Loucy (cell line): ENCODE data around the gene ANGPT4.

Source experiments
- EZH2phosphoT487 ChIP-seq: fragments of 200-600 bp; IDR thresholded peaks from 2 replicates; pipeline ENCODE4 v1.6.1; 2018; ENCODE audit warnings: antibody characterized with exemption, mild to moderate bottlenecking, moderate library complexity, borderline replicate concordance
- TF ChIP-seq, protein P1 (sequence below): fragments of 200-600 bp; sonication (generic); conservative IDR thresholded peaks from 2 replicates; pipeline ENCODE4 v1.5.1; 2014; ENCODE audit warnings: mild to moderate bottlenecking, antibody characterized with exemption, low read length

DNA sequence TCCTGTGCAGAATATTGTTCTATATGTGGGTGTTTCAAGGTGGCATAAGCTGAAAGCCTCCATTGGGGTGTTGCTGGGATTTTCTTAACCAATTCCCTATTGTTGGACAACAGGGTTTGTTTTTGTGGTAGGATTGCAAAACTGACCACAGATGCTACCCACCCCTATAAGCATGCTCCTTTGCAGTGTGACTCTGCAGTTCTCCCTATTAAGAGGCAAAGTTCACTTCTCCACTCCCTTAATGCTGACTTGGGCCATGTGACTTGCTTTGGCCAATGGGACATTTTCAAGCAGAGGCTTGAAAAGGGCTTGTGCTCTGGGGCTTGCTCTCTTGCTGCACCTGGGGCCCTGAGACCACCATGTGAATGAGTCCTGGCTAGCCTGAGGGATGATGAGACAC is 8.5 kb upstream of the ANGPT4 start:
- TF ChIP-seq, protein P1, sequence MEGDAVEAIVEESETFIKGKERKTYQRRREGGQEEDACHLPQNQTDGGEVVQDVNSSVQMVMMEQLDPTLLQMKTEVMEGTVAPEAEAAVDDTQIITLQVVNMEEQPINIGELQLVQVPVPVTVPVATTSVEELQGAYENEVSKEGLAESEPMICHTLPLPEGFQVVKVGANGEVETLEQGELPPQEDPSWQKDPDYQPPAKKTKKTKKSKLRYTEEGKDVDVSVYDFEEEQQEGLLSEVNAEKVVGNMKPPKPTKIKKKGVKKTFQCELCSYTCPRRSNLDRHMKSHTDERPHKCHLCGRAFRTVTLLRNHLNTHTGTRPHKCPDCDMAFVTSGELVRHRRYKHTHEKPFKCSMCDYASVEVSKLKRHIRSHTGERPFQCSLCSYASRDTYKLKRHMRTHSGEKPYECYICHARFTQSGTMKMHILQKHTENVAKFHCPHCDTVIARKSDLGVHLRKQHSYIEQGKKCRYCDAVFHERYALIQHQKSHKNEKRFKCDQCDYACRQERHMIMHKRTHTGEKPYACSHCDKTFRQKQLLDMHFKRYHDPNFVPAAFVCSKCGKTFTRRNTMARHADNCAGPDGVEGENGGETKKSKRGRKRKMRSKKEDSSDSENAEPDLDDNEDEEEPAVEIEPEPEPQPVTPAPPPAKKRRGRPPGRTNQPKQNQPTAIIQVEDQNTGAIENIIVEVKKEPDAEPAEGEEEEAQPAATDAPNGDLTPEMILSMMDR, result no peak
- no peak for TF ChIP-seq EZH2phosphoT487
